Measurements from ENCODE around the gene KLHL6. TPM values are rescaled to one million over a fixed set of nuclear protein-coding genes. Genes with fewer than 3 reads are reported as not detected.

Gene KLHL6
- total RNA-seq, 1 donor from 2014 or later: 0.11 TPM

GRCh38 chr3:183534249-183534648 lies 21.3 kb downstream of the KLHL6 start:
- no peak overlapping the region for H3K4me3 ChIP-seq (ENCODE audit: insufficient read depth, low read depth, low read length)
- no peak for FAIRE-seq
- no peaks in the 10 kb centered on the region for H3K9me3 ChIP-seq (ENCODE audit: insufficient read depth, low read depth, low read length)
- DNase-seq (ENCODE audit: low read depth): no peak
- Mint-ChIP-seq H3K9me3 (ENCODE audit: unreplicated experiment) (peaks cover 6% of the 10 kb centered on the region), H3K36me3 (ENCODE audit: low read depth, unreplicated experiment) (no peaks in the 10 kb centered on the region), H3K4me3 (ENCODE audit: unreplicated experiment) (no peak overlapping the region), H3K27ac (ENCODE audit: unreplicated experiment) (peak overlapping the region; percentile 50), H3K4me1 (ENCODE audit: low read depth, unreplicated experiment) (peaks cover 21% of the 10 kb centered on the region), H3K27me3 (ENCODE audit: low read depth, unreplicated experiment) (no peaks in the 10 kb centered on the region)
- TF ChIP-seq EZH2 (IDR thresholded peaks at IDR 0.05; ENCODE audit: insufficient read depth, low read length): no peak
- TF ChIP-seq CTCF (IDR thresholded peaks at IDR 0.05; ENCODE audit: insufficient read depth, low read depth, low read length): no peak
- H3K27ac ChIP-seq (ENCODE audit: low read depth, low read length): no peak overlapping the region
- no peak overlapping the region for H3K4me2 ChIP-seq (ENCODE audit: low read length)
- no peaks in the 10 kb centered on the region for H3K36me3 ChIP-seq (ENCODE audit: insufficient read depth, low read length)
- no peak overlapping the region for H3K9ac ChIP-seq (ENCODE audit: low read length)
- no peaks in the 10 kb centered on the region for H3K27me3 ChIP-seq (ENCODE audit: insufficient read depth, low read length)
- H4K20me1 ChIP-seq (ENCODE audit: insufficient read depth, low read length): no peaks in the 10 kb centered on the region
- H2AFZ ChIP-seq (ENCODE audit: low read depth, low read length): no peak overlapping the region
- no peaks in the 10 kb centered on the region for H3K4me1 ChIP-seq (ENCODE audit: insufficient read depth, low read length)
- no peaks in the 10 kb centered on the region for H3K79me2 ChIP-seq (ENCODE audit: insufficient read depth, low read length)

- H3K9me3 Mint-ChIP-seq (ENCODE audit: unreplicated experiment): peaks cover 6% of the 10 kb centered on the region
- H3K9me3 ChIP-seq (ENCODE audit: insufficient read depth, low read depth, low read length): no peaks in the 10 kb centered on the region
- no peak overlapping the region for H3K9ac ChIP-seq (ENCODE audit: low read length)
- no peaks in the 10 kb centered on the region for H3K27me3 Mint-ChIP-seq (ENCODE audit: low read depth, unreplicated experiment)
- no peaks in the 10 kb centered on the region for H3K4me1 ChIP-seq (ENCODE audit: insufficient read depth, low read length)
- no peaks in the 10 kb centered on the region for H3K79me2 ChIP-seq (ENCODE audit: insufficient read depth, low read length)
- TF ChIP-seq CTCF (IDR thresholded peaks at IDR 0.05; ENCODE audit: insufficient read depth, low read depth, low read length): no peak
- no peak for TF ChIP-seq EZH2 (IDR thresholded peaks at IDR 0.05; ENCODE audit: insufficient read depth, low read length)
- no peak overlapping the region for H3K4me2 ChIP-seq (ENCODE audit: low read length)
- no peaks in the 10 kb centered on the region for H3K36me3 Mint-ChIP-seq (ENCODE audit: low read depth, unreplicated experiment)
- no peak overlapping the region for H3K4me3 ChIP-seq (ENCODE audit: insufficient read depth, low read depth, low read length)
- peaks cover 21% of the 10 kb centered on the region for H3K4me1 Mint-ChIP-seq (ENCODE audit: low read depth, unreplicated experiment)
- H3K27ac ChIP-seq (ENCODE audit: low read depth, low read length): no peak overlapping the region
- H3K27ac Mint-ChIP-seq (ENCODE audit: unreplicated experiment): peak overlapping the region; percentile 85
- H3K36me3 ChIP-seq (ENCODE audit: insufficient read depth, low read length): no peaks in the 10 kb centered on the region
- H3K27me3 ChIP-seq (ENCODE audit: insufficient read depth, low read length): no peaks in the 10 kb centered on the region
- H4K20me1 ChIP-seq (ENCODE audit: insufficient read depth, low read length): no peaks in the 10 kb centered on the region
- FAIRE-seq (no peak), DNase-seq (ENCODE audit: low read depth) (no peak)
- no peak overlapping the region for H3K4me3 Mint-ChIP-seq (ENCODE audit: unreplicated experiment)
- no peak overlapping the region for H2AFZ ChIP-seq (ENCODE audit: low read depth, low read length)
Measured at GRCh38 chr3:183533412-183534132, 21.9 kb downstream of the KLHL6 start.

Data from astrocyte (in vitro differentiated cells and primary cell).